ENCODE measurements around the gene OSBPL9. TPM values are rescaled to one million over a fixed set of nuclear protein-coding genes. Genes with fewer than 3 reads are reported as not detected.
"Not testable (repeated sequence)": the region's sequence is repeated elsewhere in the genome, so short reads cannot be mapped to it uniquely, and the experiment has no call there.

The OSBPL9 gene
- total RNA-seq, 1 donor from 2014 or later, result 83.4 TPM

GRCh38 chr1:51605961-51606723, 10.8 kb upstream of the OSBPL9 start:
- no peak for DNase-seq (ENCODE audit: low read depth in 2 of 2)

DNA sequence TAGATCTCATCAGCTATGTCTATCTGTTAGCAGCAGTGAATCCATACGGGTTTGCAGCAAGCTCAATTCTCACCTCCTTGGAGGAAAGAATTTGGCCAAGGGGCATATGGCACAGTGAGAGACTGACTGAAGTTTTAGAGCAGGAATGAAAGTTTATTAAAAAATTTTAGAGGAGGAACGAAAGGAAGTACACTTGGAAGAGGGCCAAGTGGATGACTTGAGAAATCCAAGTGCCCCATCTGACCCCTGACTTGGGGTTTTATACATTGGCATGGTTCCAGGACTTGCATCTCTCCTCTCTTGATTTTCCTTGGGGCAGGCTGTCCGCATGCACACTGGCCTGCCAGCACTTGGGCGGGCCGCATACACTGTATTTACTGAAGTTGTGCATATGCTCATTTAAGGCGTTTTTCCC, 9.2 kb upstream of the OSBPL9 start:
- DNase-seq (ENCODE audit: low read depth in 2 of 2), result no peak

DNA sequence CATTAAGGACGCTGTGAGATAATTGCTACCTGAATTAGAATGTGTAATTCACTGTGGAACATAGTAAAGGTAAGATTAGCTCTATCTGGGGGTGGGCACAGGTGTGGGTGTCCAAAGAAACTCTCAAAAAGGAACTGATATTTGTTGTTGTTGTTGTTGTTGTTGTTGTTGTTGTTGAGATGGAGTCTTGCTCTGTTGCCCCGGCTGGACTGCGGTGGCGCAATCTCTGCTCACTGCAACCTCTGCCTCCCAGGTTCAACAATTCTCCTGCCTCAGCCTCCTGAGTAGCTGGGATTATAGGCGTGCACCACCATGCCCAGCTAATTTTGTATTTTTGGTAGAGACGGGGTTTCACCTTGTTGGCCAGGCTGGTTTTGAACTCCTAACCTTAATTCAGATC, 6.8 kb upstream of the OSBPL9 start:
- DNase-seq (ENCODE audit: low read depth in 2 of 2), result not testable (repeated sequence)

GRCh38 chr1:51610637-51611036, 6.3 kb upstream of the OSBPL9 start:
- DNase-seq (ENCODE audit: low read depth in 2 of 2), result no peak

GRCh38 chr1:51612447-51612961, 4.4 kb upstream of the OSBPL9 start:
- DNase-seq (ENCODE audit: low read depth in 2 of 2), result no peak

DNA sequence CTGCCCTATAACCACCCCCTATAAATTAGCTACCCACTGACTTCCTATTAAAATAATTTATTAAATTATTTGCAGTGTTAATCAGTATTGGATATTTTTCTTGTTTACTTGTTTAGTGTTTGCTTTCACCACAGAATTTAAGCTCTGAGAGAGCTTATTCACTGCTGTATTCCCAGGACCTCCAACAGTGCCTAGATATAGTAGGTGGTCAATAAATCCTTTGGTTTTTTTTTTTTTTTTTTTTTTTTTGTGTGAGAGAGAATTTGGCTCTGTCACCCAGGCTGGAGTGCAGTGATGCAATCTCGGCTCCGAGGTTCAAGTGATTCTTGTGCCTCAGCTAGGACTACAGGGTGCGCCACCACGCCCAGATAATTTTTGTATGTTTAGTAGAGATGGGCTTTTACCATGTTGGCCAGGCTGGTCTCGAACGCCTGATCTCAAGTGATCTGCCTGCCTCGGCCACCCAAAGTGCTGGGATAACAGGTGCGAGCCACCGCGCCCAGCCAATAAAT, 1.1 kb upstream of the OSBPL9 start:
- no peak for DNase-seq (ENCODE audit: low read depth in 2 of 2)

- DNase-seq (ENCODE audit: low read depth in 2 of 2), result no peak
Measured at GRCh38 chr1:51616490-51616889, 402 bp upstream of the OSBPL9 start.

- no peak for DNase-seq (ENCODE audit: low read depth in 2 of 2)
Measured at GRCh38 chr1:51618715-51619114, 1.8 kb downstream of the OSBPL9 start.

GRCh38 chr1:51620470-51620869, 3.6 kb downstream of the OSBPL9 start:
- DNase-seq (ENCODE audit: low read depth in 2 of 2), result no peak

GRCh38 chr1:51621161-51621560, 4.3 kb downstream of the OSBPL9 start:
- DNase-seq (ENCODE audit: low read depth in 2 of 2), result no peak

DNA sequence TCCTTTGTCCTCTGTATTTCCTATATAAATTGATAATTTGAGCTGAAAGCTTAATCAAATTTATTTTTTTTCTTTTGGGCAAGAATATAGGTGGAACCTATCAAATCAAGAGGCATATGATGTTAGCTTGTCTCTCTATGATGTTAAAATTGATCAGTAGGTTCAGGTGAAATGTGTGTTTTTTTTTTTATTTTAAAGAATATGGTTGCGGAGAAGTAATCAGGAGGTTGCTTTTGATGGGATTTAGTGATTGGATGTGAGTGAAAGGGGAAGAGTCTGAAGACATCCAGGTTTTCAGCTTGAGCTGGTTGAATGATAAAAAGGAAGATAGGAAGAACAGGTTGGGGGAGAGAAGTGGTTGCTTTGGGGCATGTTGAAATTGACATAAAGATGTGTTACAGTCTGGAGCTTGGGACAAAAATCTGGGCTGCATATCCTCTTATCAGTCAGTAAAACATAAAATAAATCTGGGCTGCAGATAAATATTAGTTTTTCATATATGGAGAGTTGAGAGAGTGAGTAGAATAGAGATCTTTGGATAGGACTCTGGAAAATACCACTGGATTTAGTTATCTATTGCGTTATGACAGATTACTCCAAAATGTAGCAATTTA, 5.1 kb downstream of the OSBPL9 start:
- DNase-seq (ENCODE audit: low read depth in 2 of 2), result no peak

- peak; percentile 7 to 82 for DNase-seq (ENCODE audit: low read depth in 2 of 2)
Measured at GRCh38 chr1:51622455-51622913, 5.6 kb downstream of the OSBPL9 start.

- DNase-seq (ENCODE audit: low read depth in 2 of 2), result no peak
Measured at GRCh38 chr1:51623025-51623424, 6.1 kb downstream of the OSBPL9 start.

DNA sequence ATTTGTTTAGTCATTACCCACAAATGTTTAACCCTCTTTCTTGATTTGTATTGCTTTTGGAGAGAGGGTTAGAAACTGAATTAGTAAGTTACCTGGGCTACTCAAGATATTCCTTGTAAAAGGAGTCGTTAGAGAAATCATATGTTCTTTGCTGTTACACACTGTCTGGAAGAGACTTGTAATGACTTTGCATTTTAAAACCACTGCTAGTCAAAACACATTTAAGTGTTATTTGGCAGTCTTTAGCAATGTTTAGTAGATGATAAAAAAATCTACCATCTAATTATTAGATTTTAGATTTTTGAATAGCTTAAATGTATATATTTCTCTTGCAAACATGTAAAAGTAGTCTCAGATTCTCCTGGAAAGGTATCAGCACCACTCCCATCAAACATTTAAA, 6.6 kb downstream of the OSBPL9 start:
- no peak for DNase-seq (ENCODE audit: low read depth in 2 of 2)

- peak in 1 of 2 donors; percentile 23 for DNase-seq (ENCODE audit: low read depth in 2 of 2)
Measured at GRCh38 chr1:51624855-51625254, 8.0 kb downstream of the OSBPL9 start.

- peak; percentile 40 to 66 for DNase-seq (ENCODE audit: low read depth in 2 of 2)
Measured at GRCh38 chr1:51627672-51628071, 10.8 kb downstream of the OSBPL9 start.

- no peak for DNase-seq (ENCODE audit: low read depth in 2 of 2)
Measured at GRCh38 chr1:51628715-51629590, 12.1 kb downstream of the OSBPL9 start.

- DNase-seq (ENCODE audit: low read depth in 2 of 2), result no peak
Measured at GRCh38 chr1:51629918-51630317, 13.0 kb downstream of the OSBPL9 start.

- no peak for DNase-seq (ENCODE audit: low read depth in 2 of 2)
Measured at GRCh38 chr1:51630393-51630792, 13.5 kb downstream of the OSBPL9 start.

DNA sequence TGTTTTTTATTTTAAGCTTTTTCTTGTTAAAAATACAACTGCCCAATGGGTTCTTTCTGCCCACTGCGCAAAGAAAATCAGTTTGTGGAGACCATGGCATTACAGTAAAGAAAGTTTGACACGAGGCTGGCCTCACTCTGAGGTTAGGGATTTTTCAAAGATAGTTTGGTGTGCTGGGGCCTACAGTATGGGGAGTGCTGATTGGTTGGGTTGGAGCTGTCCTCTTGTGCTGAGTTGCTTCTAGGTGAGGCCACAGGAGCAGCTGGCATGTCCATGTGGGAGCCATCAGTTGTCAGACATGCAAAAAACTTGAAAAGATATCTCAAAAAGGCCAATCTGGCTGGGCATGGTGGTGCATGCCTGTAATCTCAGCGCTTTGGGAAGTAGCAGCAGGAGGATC, 14.0 kb downstream of the OSBPL9 start:
- DNase-seq (ENCODE audit: low read depth in 2 of 2), result no peak

DNA sequence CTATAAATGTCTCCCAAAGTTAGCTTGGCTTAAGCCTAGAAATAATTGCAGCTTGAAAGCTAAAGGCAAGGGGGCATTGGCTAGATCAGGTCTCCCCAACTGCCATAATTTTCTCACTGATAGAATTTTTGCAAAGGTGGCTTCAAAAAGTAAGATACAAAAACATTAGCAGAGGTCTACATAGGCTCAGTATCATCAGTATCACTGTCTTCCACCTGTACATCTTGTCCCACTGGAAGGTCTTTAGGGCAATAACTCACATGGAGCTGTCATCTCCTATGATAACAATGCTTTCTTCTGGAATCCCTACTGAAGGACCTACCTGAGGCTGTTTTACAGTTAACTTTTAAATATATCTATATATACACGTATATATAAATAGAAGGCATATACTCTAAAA, 14.9 kb downstream of the OSBPL9 start:
- DNase-seq (ENCODE audit: low read depth in 2 of 2), result no peak

DNA sequence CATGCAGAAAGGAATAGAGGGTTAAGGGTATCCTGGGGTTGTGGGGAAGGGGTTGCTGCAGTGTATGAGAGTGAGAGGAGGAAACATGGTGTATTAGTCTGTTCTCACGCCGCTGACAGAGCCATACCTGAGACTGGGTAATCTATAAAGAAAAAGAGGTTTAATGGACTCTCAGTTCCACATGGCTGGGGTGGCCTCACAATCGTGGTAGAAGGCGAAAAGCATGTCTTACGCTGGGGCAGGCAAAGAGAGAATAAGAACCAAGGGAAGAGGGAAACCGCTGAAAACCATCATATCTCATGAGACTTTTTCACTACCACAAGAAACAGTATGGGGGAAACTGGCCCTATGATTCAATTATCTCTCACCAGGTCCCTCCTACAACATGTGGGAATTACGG, 17.7 kb downstream of the OSBPL9 start:
- DNase-seq (ENCODE audit: low read depth in 2 of 2), result no peak

All from dermis microvascular lymphatic vessel endothelial cell (primary cell).